Neural progenitor cell (in vitro differentiated cells): ENCODE measurements around the gene FAM3C. TPM values are rescaled to one million over a fixed set of nuclear protein-coding genes. Genes with fewer than 3 reads are reported as not detected.

Experiments
- DNase-seq: peaks from one replicate; pipeline ENCODE4 v3.0.0-alpha.2; 2016; ENCODE audit warnings: low spot score
- H2AFZ ChIP-seq: fragments of 200-600 bp; sonication (generic); replicated peaks from 2 replicates; pipeline ENCODE4 v1.6.1; 2016; ENCODE audit warnings: antibody characterized with exemption
- H3F3A ChIP-seq: fragments of 200-600 bp; sonication (generic); 2 replicates; pipeline ENCODE4 v1.6.1; 2016; ENCODE audit warnings: antibody characterized with exemption, low read depth
- H3K27ac ChIP-seq: fragments of 200-600 bp; sonication (generic); 2 replicates; pipeline ENCODE4 v1.5.1; 2016; ENCODE audit warnings: mild to moderate bottlenecking
- H3K27me3 ChIP-seq: fragments of 200-600 bp; sonication (generic); 2 replicates; pipeline ENCODE4 v1.6.1; 2016; ENCODE audit warnings: mild to moderate bottlenecking, moderate library complexity
- H3K36me3 ChIP-seq: fragments of 200-600 bp; sonication (generic); 2 replicates; pipeline ENCODE4 v1.5.1; 2016
- H3K4me1 ChIP-seq: fragments of 200-600 bp; sonication (generic); 2 replicates; pipeline ENCODE4 v1.6.1; 2016; ENCODE audit warnings: mixed run types
- H3K4me2 ChIP-seq: fragments of 200-600 bp; sonication (generic); 2 replicates; pipeline ENCODE4 v1.6.1; 2016
- H3K4me3 ChIP-seq: fragments of 200-600 bp; sonication (generic); 2 replicates; pipeline ENCODE4 v1.5.1; 2016
- H3K79me2 ChIP-seq: fragments of 200-600 bp; sonication (generic); 2 replicates; pipeline ENCODE4 v1.6.1; 2016; ENCODE audit warnings: low read depth
- H3K9ac ChIP-seq: fragments of 200-600 bp; sonication (generic); 2 replicates; pipeline ENCODE4 v1.6.1; 2016
- H3K9me3 ChIP-seq: fragments of 200-600 bp; sonication (generic); 2 replicates; pipeline ENCODE4 v1.5.1; 2016; ENCODE audit warnings: low read depth
- H4K20me1 ChIP-seq: fragments of 200-600 bp; sonication (generic); 2 replicates; pipeline ENCODE4 v1.6.1; 2016; ENCODE audit warnings: low read depth
- H3K27ac Mint-ChIP-seq: 3 replicates; pipeline ENCODE4 v1.8.0; 2021; ENCODE audit warnings: mixed read lengths
- H3K27me3 Mint-ChIP-seq: 2 replicates; pipeline ENCODE4 v1.8.0; 2022; ENCODE audit warnings: low read depth, mild to moderate bottlenecking, inconsistent platforms, moderate library complexity, mixed read lengths; ENCODE audit not compliant: insufficient read depth
- H3K36me3 Mint-ChIP-seq: 3 replicates; pipeline ENCODE4 v1.8.0; 2021; ENCODE audit warnings: mixed read lengths
- H3K4me1 Mint-ChIP-seq: 3 replicates; pipeline ENCODE4 v1.8.0; 2021; ENCODE audit warnings: mixed read lengths
- H3K4me3 Mint-ChIP-seq: 3 replicates; pipeline ENCODE4 v1.8.0; 2021; ENCODE audit warnings: mild to moderate bottlenecking, moderate library complexity, mixed read lengths
- H3K9me3 Mint-ChIP-seq: 3 replicates; pipeline ENCODE4 v1.8.0; 2020; ENCODE audit warnings: mixed read lengths
- EZH2 ChIP-seq: fragments of 200-600 bp; sonication (generic); IDR thresholded peaks from 2 replicates; pipeline ENCODE4 v1.6.1; 2017; ENCODE audit warnings: antibody characterized with exemption, mild to moderate bottlenecking, moderate library complexity
- EZH2phosphoT487 ChIP-seq: fragments of 200-600 bp; sonication (generic); IDR thresholded peaks from 2 replicates; pipeline ENCODE4 v1.6.1; 2017; ENCODE audit warnings: antibody characterized with exemption
- total RNA-seq: library from RNA; depleted of rRNA; stranded (reverse); fragments of >200 nt; gene quantifications from 2 replicates; pipeline ENCODE4 v1.2.3, GENCODE V29; 2015; ENCODE audit warnings: low replicate concordance
- TF ChIP-seq, protein P1 (sequence below): fragments of 200-600 bp; sonication (generic); IDR thresholded peaks from 2 replicates; pipeline ENCODE4 v1.5.1; 2017; ENCODE audit warnings: antibody characterized with exemption, mild to moderate bottlenecking

FAM3C gene
- total RNA-seq, 1 donor from 2014 or later = 96.7 TPM

DNA sequence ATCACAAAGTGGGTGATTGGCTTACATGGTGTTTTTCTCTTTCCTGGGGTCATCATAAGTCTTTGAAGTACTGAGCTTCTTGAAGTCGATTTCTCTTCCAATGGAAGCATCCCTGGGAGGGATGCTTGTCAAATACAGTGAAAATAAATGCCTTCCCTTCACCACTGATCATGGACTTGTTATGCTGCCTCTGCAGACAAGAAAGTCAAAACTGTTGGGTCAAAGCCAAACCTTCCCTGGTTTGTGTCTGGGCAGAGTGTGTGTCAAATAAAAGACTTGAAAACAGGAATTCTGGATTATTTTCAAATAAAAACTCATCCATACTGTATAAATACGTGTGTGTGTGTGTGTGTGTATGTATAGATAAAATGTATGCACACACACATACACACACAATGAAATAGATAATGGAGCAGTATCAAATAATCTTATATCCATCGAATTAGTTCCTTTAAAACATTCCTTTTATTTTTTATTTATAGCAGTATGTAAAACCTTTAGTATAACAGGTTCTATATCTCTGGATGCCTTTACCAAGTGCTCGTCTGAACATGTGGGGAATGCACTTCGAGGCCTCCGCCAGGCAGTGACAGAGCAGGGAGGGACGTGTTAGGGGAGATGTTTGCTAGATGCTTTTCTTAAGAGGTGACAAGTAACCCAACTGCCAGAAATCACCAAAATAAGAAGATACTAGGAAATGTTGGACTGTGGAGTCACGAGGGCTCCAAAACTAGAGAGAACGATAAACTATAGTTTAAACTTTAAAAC, 94.5 kb downstream of the FAM3C start:
- Histone ChIP-seq H3K4me2 (no peak overlapping the region), H3K4me3 (no peak overlapping the region), H3K9me3 (no peaks in the 10 kb centered on the region), H3K27me3 (no peaks in the 10 kb centered on the region), H3K36me3 (no peaks in the 10 kb centered on the region), H3K4me1 (no peaks in the 10 kb centered on the region), H3K9ac (no peak overlapping the region), H3K27ac (no peak overlapping the region), H2AFZ (no peak overlapping the region), H3K79me2 (no peaks in the 10 kb centered on the region), H4K20me1 (no peaks in the 10 kb centered on the region), H3F3A (no peaks in the 10 kb centered on the region)
- no peaks in the 10 kb centered on the region for H3K4me1 Mint-ChIP-seq
- TF ChIP-seq, protein P1, sequence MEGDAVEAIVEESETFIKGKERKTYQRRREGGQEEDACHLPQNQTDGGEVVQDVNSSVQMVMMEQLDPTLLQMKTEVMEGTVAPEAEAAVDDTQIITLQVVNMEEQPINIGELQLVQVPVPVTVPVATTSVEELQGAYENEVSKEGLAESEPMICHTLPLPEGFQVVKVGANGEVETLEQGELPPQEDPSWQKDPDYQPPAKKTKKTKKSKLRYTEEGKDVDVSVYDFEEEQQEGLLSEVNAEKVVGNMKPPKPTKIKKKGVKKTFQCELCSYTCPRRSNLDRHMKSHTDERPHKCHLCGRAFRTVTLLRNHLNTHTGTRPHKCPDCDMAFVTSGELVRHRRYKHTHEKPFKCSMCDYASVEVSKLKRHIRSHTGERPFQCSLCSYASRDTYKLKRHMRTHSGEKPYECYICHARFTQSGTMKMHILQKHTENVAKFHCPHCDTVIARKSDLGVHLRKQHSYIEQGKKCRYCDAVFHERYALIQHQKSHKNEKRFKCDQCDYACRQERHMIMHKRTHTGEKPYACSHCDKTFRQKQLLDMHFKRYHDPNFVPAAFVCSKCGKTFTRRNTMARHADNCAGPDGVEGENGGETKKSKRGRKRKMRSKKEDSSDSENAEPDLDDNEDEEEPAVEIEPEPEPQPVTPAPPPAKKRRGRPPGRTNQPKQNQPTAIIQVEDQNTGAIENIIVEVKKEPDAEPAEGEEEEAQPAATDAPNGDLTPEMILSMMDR = no peak
- TF ChIP-seq EZH2phosphoT487 = no peak
- no peak for TF ChIP-seq EZH2
- H3K36me3 Mint-ChIP-seq = no peaks in the 10 kb centered on the region
- no peaks in the 10 kb centered on the region for H3K27me3 Mint-ChIP-seq
- H3K9me3 Mint-ChIP-seq = no peaks in the 10 kb centered on the region
- no peak overlapping the region for H3K27ac Mint-ChIP-seq
- H3K4me3 Mint-ChIP-seq = no peak overlapping the region
- DNase-seq = no peak

DNA sequence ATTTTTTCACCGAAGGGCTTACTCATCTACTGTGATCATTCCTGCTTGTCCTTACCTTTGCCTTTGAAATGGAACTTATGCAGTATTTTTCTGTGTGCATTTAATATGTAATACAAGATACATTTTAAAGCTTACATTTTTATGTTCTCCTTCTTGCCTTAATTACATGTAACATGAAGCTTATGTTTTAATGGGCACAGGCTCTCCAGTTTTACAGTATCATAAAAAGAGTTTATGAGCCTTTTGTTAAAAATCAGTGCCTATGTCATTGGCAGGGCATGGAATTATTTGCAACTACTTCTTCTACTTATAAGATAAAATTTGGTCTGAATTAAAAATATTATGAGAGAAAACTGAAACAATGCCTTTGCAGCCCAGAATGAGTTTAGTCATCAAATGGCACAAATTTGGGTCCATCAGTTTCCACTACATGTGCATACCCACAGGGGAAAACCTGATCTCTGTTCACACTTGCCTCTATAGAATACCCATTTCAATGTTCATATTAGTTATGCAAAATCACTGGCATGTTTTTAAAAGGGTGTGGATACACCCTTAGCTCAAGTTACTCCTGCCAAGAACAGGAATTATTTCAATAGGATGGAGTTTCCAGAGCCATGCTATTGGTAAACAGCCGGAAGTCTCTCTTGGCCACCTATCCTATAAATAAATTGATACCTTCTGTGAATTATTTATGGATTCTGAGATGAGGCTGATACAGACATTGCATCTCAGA, 95.3 kb downstream of the FAM3C start:
- Histone ChIP-seq H3K36me3 (no peaks in the 10 kb centered on the region), H3K27me3 (no peaks in the 10 kb centered on the region), H4K20me1 (no peaks in the 10 kb centered on the region), H3K27ac (no peak overlapping the region), H2AFZ (no peak overlapping the region), H3K4me1 (no peaks in the 10 kb centered on the region), H3K4me2 (no peak overlapping the region), H3K79me2 (no peaks in the 10 kb centered on the region), H3F3A (no peaks in the 10 kb centered on the region), H3K9ac (no peak overlapping the region), H3K4me3 (no peak overlapping the region), H3K9me3 (no peaks in the 10 kb centered on the region)
- DNase-seq = no peak
- Mint-ChIP-seq H3K9me3 (no peaks in the 10 kb centered on the region), H3K27me3 (no peaks in the 10 kb centered on the region), H3K4me3 (no peak overlapping the region), H3K4me1 (no peaks in the 10 kb centered on the region), H3K36me3 (no peaks in the 10 kb centered on the region), H3K27ac (no peak overlapping the region)
- TF ChIP-seq EZH2phosphoT487 (no peak), EZH2 (no peak)
- TF ChIP-seq, protein P1 = no peak

Other genes starting within 250 kb of the FAM3C start
- gene WNT16, start 67.3 kb downstream of the FAM3C start, total RNA-seq = 0.03 TPM in 1 of 2 replicates, not detected in the other